HepG2 (cell line): ENCODE measurements around the gene HOXB4. TPM values are rescaled to one million over a fixed set of nuclear protein-coding genes. Genes with fewer than 3 reads are reported as not detected.

Experiments used
- ATAC-seq: fragments of 200-7000 bp; cut with Tn5 transposase; 3 replicates; pipeline ENCODE4 v1.9.1; 2020; ENCODE audit warnings: mild to moderate bottlenecking, moderate library complexity
- BruUV-seq: library from RNA; stranded (reverse); fragments of 400-500 nt; replicated peaks from 2 replicates; lab custom pipeline; 2021; lab: Mats Ljungman, UMichigan
- CTCF ChIA-PET: fragments of 300-600 bp; formaldehyde crosslinking; extraction: SDS; loops from one replicate; lab custom pipeline; 2021; ENCODE audit warnings: low total read pairs, inconsistent platforms, low intra/inter-chr PET ratio; lab: Yijun Ruan, JAX
- POLR2A ChIA-PET: fragments of 350-600 bp; sonication (Branson Sonifier 250); formaldehyde crosslinking; loops from one replicate; lab custom pipeline; 2020; ENCODE audit warnings: antibody characterized with exemption, inconsistent platforms; lab: Yijun Ruan, JAX
- DNase-seq: peaks from one replicate; pipeline ENCODE4 v3.0.0-alpha.2; 2015; ENCODE audit warnings: low spot score
- FAIRE-seq: peaks from 3 replicates; lab custom pipeline; 2011; peaks lifted over from hg19 to GRCh38; lab: Jason Lieb, UNC
- H2AFZ ChIP-seq: one replicate; pipeline ENCODE4 v1.6.1; 2011; ENCODE audit warnings: low read length, inconsistent platforms
- H3K27ac ChIP-seq: fragments of 300-600 bp; 3 replicates; pipeline ENCODE4 v1.8.0; 2011; ENCODE audit warnings: mixed run types, mild to moderate bottlenecking, mixed read lengths, low read length, inconsistent platforms; ENCODE audit not compliant: insufficient read depth; ENCODE audit errors: extremely low read length
- H3K27me3 ChIP-seq, 2 experiments: fragments of 200-600 bp in 1 of 2; 2 replicates in 1 of 2; 3 replicates in 1 of 2; pipeline versions ENCODE4 v1.6.0 to v1.8.0; 2011; ENCODE audit warnings: low read length in 2 of 2, mild to moderate bottlenecking in 2 of 2, moderate library complexity in 2 of 2, inconsistent platforms in 1 of 2; ENCODE audit not compliant: insufficient read depth in 2 of 2, control insufficient read depth in 1 of 2
- H3K36me3 ChIP-seq, 2 experiments: fragments of 200-600 bp in 1 of 2; replicated peaks in 1 of 2; 2 replicates in 1 of 2; 3 replicates in 1 of 2; pipeline versions ENCODE4 v1.5.1 to v1.8.0; 2011; ENCODE audit warnings: low read length in 2 of 2, inconsistent platforms in 1 of 2; ENCODE audit not compliant: insufficient read depth in 2 of 2, control insufficient read depth in 1 of 2
- H3K4me1 ChIP-seq: 2 replicates; pipeline ENCODE4 v1.5.1; 2012; ENCODE audit warnings: low read length, inconsistent platforms; ENCODE audit not compliant: insufficient read depth
- H3K4me2 ChIP-seq: 2 replicates; pipeline ENCODE4 v1.6.0; 2011; ENCODE audit warnings: low read depth, low read length, inconsistent platforms
- H3K4me3 ChIP-seq, 3 experiments: fragments of 200-600 bp in 1 of 3; sonication (generic), shearing (Covaris generic) in 1 of 3; replicated peaks in 1 of 3; 2 replicates each; pipeline ENCODE4 v1.5.1; 2011 to 2016; ENCODE audit warnings: low read length in 3 of 3, inconsistent platforms in 2 of 3, low read depth in 2 of 3, mild to moderate bottlenecking in 2 of 3, control low read depth in 1 of 3, mixed read lengths in 1 of 3; ENCODE audit not compliant: insufficient read depth in 1 of 3
- H3K79me2 ChIP-seq: one replicate; pipeline ENCODE4 v1.6.1; 2011; ENCODE audit warnings: low read length, inconsistent platforms; ENCODE audit not compliant: insufficient read depth
- H3K9ac ChIP-seq: 2 replicates; pipeline ENCODE4 v1.6.0; 2011; ENCODE audit warnings: mild to moderate bottlenecking, low read depth, low read length, inconsistent platforms; ENCODE audit not compliant: insufficient read depth
- H3K9me3 ChIP-seq: 2 replicates; pipeline ENCODE4 v1.5.1; 2012; ENCODE audit warnings: mild to moderate bottlenecking, low read length
- H4K20me1 ChIP-seq: 2 replicates; pipeline ENCODE4 v1.6.0; 2011; ENCODE audit warnings: inconsistent platforms, mild to moderate bottlenecking, low read length, moderate library complexity; ENCODE audit not compliant: insufficient read depth
- ZNF235 ChIP-seq: sonication (generic); formaldehyde crosslinking; IDR thresholded peaks from 2 replicates; pipeline ENCODE4 v1.8.1; 2023; ENCODE audit warnings: mild to moderate bottlenecking, missing genetic modification reagents, borderline replicate concordance
- WGBS: methylation state at CpG from one replicate; pipeline ENCODE4 v1.1.6; 2017; ENCODE audit warnings: low lambda C conversion rate; 5-methylcytosine and 5-hydroxymethylcytosine counted together
- in situ Hi-C: cut with HindIII; loops from 2 replicates; pipeline ENCODE4 v1.10.0; 2017; ENCODE audit warnings: low pct_unique_long_range_greater_than_20kb; ENCODE audit not compliant: extremely low pct_ligation_motif_present
- intact Hi-C: fragments of 100-400 bp; cut with micrococcal nuclease; formaldehyde crosslinking; loops from one replicate; pipeline ENCODE4 v1.10.0; 2022; ENCODE audit not compliant: unreplicated experiment
- polyA plus RNA-seq, 8 experiments: library from polyadenylated mRNA; depleted of rRNA in 3 of 8; stranded (reverse) in 7 of 8; unstranded in 1 of 8; fragments of >200 nt; fragmentation: Illumina TruSeq in 4 of 8; extraction: Trizol in 4 of 8; gene quantifications; 2 replicates each; pipeline versions ENCODE4 v1.2.1 to v1.2.3, GENCODE V29; 2011 to 2016; ENCODE audit warnings: low read depth in 4 of 8, missing spikeins in 1 of 8, mixed read lengths in 1 of 8; ENCODE audit not compliant: insufficient read depth in 1 of 8
- total RNA-seq, 5 experiments: library from RNA; depleted of rRNA; stranded (reverse); fragments of >200 nt; fragmentation: Illumina TruSeq; extraction: Trizol; gene quantifications; 2 replicates each; pipeline ENCODE4 v1.2.3, GENCODE V29; 2016; ENCODE audit warnings: low read depth in 1 of 5
- TF ChIP-seq, protein P1 (sequence below): sonication (generic); formaldehyde crosslinking; IDR thresholded peaks from 2 replicates; pipeline ENCODE4 v1.4.0; 2020; ENCODE audit warnings: missing genetic modification reagents
- TF ChIP-seq, protein P2 (sequence below): sonication (generic); formaldehyde crosslinking; IDR thresholded peaks from 2 replicates; pipeline ENCODE4 v1.4.0; 2020; ENCODE audit warnings: missing genetic modification reagents, borderline replicate concordance

The HOXB4 gene
- total and polyA plus RNA-seq, 2 of the 13 experiments (the other 11 are each of a cell fraction or from before 2014, with no cell fraction given) = not detected

DNA sequence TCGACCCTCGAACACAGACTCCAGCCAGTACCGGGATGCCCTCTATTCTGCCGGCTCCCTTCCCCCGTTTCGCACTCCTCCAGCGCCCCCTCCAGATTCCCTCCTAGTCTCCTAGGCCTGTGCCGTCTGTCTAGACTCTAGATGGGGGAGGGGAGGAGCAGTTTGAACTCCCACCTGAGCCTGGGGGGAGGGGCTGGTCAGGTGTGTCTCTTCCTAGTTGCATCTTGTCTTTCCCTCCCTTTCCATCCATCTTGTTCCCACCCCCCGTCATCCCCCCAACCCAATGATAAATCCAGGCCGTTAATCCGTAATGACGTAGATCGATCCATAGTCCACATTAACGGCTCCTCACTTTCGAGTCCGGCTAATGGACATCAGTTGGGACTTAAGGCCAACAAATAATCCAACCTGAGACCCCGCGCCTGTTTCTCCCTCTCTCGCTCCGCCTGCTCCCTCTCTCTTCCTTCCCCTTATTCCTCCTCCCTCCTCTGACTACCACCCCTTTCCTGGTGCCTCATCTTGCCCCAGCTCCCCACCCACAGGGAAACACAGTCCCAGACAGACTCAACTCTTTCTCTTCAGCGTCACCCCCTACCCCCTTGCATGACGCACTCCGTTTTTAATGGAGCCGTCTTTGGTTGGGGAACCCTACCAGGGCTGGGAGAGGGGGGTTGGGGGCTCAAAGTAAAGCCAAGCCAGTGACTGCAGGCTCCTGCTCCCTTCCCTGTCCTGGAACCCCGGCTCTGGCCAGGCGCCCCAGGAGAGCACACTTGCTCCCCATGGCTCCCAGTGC lies 18.8 kb upstream of the HOXB4 start:
- FAIRE-seq (no peak), ATAC-seq (no peak), DNase-seq (no peak)
- no peak overlapping the region for H2AFZ ChIP-seq
- no peak overlapping the region for H3K4me3 ChIP-seq
- H3K79me2 ChIP-seq = no peaks in the 10 kb centered on the region
- peaks cover 10% of the 10 kb centered on the region; the same call in 1 of the 2 replicates for H3K4me1 ChIP-seq
- no TSS peak for BruUV-seq
- H3K9ac ChIP-seq = no peak overlapping the region
- H3K9me3 ChIP-seq = no peaks in the 10 kb centered on the region
- intact Hi-C loops = no loop called here
- H3K27me3 ChIP-seq = peaks cover 52 to 94% of the 10 kb centered on the region in 2 experiments
- H3K36me3 ChIP-seq = no peaks in the 10 kb centered on the region
- CTCF ChIA-PET = no interaction called here
- in situ Hi-C loops = loop anchor here (5.0 kb wide), 1 partner anchor 445 kb away; no protein-coding TSS in a partner anchor
- no peaks in the 10 kb centered on the region for H4K20me1 ChIP-seq
- POLR2A ChIA-PET = no interaction called here
- 33% methylated on average over 18 of the region's 26 CpGs for WGBS
- no peak overlapping the region for H3K4me2 ChIP-seq
- TF ChIP-seq, protein P1, sequence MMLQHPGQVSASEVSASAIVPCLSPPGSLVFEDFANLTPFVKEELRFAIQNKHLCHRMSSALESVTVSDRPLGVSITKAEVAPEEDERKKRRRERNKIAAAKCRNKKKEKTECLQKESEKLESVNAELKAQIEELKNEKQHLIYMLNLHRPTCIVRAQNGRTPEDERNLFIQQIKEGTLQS (CRISPR knock-in tag) = no peak
- no peak for TF ChIP-seq ZNF235 (CRISPR knock-in tag)
- TF ChIP-seq, protein P2, sequence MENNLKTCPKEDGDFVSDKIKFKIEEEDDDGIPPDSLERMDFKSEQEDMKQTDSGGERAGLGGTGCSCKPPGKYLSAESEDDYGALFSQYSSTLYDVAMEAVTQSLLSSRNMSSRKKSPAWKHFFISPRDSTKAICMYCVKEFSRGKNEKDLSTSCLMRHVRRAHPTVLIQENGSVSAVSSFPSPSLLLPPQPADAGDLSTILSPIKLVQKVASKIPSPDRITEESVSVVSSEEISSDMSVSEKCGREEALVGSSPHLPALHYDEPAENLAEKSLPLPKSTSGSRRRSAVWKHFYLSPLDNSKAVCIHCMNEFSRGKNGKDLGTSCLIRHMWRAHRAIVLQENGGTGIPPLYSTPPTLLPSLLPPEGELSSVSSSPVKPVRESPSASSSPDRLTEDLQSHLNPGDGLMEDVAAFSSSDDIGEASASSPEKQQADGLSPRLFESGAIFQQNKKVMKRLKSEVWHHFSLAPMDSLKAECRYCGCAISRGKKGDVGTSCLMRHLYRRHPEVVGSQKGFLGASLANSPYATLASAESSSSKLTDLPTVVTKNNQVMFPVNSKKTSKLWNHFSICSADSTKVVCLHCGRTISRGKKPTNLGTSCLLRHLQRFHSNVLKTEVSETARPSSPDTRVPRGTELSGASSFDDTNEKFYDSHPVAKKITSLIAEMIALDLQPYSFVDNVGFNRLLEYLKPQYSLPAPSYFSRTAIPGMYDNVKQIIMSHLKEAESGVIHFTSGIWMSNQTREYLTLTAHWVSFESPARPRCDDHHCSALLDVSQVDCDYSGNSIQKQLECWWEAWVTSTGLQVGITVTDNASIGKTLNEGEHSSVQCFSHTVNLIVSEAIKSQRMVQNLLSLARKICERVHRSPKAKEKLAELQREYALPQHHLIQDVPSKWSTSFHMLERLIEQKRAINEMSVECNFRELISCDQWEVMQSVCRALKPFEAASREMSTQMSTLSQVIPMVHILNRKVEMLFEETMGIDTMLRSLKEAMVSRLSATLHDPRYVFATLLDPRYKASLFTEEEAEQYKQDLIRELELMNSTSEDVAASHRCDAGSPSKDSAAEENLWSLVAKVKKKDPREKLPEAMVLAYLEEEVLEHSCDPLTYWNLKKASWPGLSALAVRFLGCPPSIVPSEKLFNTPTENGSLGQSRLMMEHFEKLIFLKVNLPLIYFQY (CRISPR knock-in tag) = no peak
- no peak overlapping the region for H3K27ac ChIP-seq
